Motor neuron (in vitro differentiated cells): Measurements from ENCODE around the gene SEL1L2. TPM values are rescaled to one million over a fixed set of nuclear protein-coding genes. Genes with fewer than 3 reads are reported as not detected.

Source experiments
- ATAC-seq, 8 experiments: fragments of 200-7000 bp; cut with Tn5 transposase; replicated peaks in 6 of 8; 2 replicates each; pipeline ENCODE4 v1.8.0; 2021; ENCODE audit warnings: mild to moderate bottlenecking in 8 of 8, moderate library complexity in 8 of 8
- H3K27ac ChIP-seq, 2 donors: fragments of 250-450 bp; sonication (Bioruptor Pico); 2 replicates each; pipeline ENCODE4 v1.9.0; 2021; ENCODE audit warnings: antibody characterized with exemption in 2 of 2, mild to moderate bottlenecking in 2 of 2, moderate library complexity in 1 of 2
- H3K4me1 ChIP-seq, 2 donors: fragments of 250-450 bp; sonication (Bioruptor Pico); replicated peaks in 1 of 2; 2 replicates each; pipeline ENCODE4 v1.6.1; 2021; ENCODE audit warnings: antibody characterized with exemption in 2 of 2, mild to moderate bottlenecking in 2 of 2, moderate library complexity in 1 of 2
- H3K4me3 ChIP-seq, 5 donors: fragments of 250-450 bp; sonication (Bioruptor Pico); 2 replicates each; pipeline ENCODE4 v1.9.0; 2021; ENCODE audit warnings: antibody characterized with exemption in 5 of 5, mild to moderate bottlenecking in 5 of 5, moderate library complexity in 4 of 5
- WGBS, 10 experiments: fragments of 450-650 bp; shearing (Covaris generic); methylation state at CpG; one replicate each; pipeline ENCODE4 v1.0.0; 2022; 5-methylcytosine and 5-hydroxymethylcytosine counted together
- in situ Hi-C, 9 experiments: fragments of 400-800 bp; cut with MboI; loops; one replicate each; pipeline ENCODE4 v1.15.0; 2021; ENCODE audit warnings: low sequenced_read_pairs in 9 of 9, low pct_unique_long_range_greater_than_20kb in 2 of 9; ENCODE audit not compliant: unreplicated experiment in 9 of 9
- total RNA-seq, 8 experiments: library from RNA; unstranded; fragments of 300-600 nt; gene quantifications; 2 replicates each; pipeline versions ENCODE4 v1.2.3 to v1.2.4, GENCODE V29; 2022

The SEL1L2 gene
- total RNA-seq, 8 experiments from 2014 or later, result 0.27 to 1.00 (median 0.49) TPM; not detected in 5

DNA sequence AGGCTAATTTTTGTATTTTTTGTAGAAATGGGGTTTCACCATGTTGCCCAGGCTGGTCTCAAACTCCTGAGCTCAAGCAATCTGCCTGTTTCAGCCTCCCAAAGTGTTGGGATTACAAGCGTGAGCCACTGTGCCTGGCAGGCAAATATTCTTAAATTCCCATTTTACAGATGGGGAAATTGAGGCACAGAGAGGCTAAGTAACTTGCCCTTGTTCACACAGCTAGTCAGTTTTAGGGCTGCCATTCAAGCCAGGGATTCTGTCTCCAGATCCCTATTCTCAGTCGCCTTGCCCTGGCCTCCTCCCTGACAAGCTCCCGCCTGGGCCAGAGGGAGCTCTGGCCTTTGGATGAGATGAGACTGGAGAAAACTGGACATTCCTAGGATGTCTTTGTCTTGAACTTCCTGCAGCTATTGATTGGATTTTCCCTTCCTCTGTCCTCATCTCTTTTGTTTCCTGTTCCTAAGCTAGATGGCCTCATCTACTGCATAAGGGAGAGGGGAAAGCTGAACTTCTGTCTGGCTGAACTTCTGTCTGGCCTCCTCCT, 115.1 kb downstream of the SEL1L2 start:
- Histone ChIP-seq H3K4me1 (peaks cover 0 to 14% of the 10 kb centered on the region in 2 donors), H3K4me3 (no peak overlapping the region), H3K27ac (no peak overlapping the region)
- ATAC-seq, result no peak
- in situ Hi-C loops, result no loop called here
- 83 to 100% (median 93%) methylated on average over 1 to 2 of the region's 3 CpGs; no CpG with 5 or more reads in 6 of the 10 experiments for WGBS, 10 experiments

GRCh38 chr20:13874394-13875157, 115.8 kb downstream of the SEL1L2 start:
- H3K27ac ChIP-seq, result no peak overlapping the region

DNA sequence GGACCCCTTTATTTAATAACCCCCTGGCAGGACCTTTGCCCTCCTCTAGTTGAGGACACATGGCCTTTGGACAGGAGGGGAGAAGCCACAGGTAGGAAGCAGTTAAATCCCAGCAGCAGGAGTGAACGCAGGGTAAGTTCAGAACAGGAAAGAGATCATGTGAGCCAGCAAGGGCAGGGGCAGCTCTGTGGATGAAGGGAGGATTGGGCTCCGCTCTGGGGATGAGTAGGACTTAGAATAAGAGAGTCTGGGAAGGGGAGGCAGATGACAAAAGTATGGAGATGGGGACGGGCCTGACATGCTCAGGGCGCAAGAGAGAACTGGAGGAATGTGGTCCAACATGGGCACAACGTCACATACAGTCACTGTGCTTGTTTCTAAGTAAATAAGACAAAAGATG, 116.6 kb downstream of the SEL1L2 start:
- ATAC-seq, result peak in 4 of 8 experiments; percentile 18 to 65 (median 60)
- WGBS, 10 experiments, result 0 to 100% (median 53%) methylated on average over 1 to 4 of the region's 5 CpGs; no CpG with 5 or more reads in 1 of the 10 experiments
- Histone ChIP-seq H3K4me3 (no peak overlapping the region), H3K27ac (peak overlapping the region in 1 of 2 donors; percentile 35), H3K4me1 (peaks cover 0 to 14% of the 10 kb centered on the region in 2 donors)
- in situ Hi-C loops, result no loop called here

More at GRCh38 chr20:13874394-13875157, 115.8 kb downstream of the SEL1L2 start:
- ATAC-seq, result peak in 5 of 8 experiments; percentile 41 to 84 (median 83)
- no peak overlapping the region for H3K4me3 ChIP-seq
- in situ Hi-C loops, result no loop called here
- H3K4me1 ChIP-seq, result peaks cover 0 to 14% of the 10 kb centered on the region in 2 donors
- 0 to 80% (median 26%) methylated on average over 1 to 9 of the region's 10 CpGs; no CpG with 5 or more reads in 1 of the 10 experiments for WGBS, 10 experiments

DNA sequence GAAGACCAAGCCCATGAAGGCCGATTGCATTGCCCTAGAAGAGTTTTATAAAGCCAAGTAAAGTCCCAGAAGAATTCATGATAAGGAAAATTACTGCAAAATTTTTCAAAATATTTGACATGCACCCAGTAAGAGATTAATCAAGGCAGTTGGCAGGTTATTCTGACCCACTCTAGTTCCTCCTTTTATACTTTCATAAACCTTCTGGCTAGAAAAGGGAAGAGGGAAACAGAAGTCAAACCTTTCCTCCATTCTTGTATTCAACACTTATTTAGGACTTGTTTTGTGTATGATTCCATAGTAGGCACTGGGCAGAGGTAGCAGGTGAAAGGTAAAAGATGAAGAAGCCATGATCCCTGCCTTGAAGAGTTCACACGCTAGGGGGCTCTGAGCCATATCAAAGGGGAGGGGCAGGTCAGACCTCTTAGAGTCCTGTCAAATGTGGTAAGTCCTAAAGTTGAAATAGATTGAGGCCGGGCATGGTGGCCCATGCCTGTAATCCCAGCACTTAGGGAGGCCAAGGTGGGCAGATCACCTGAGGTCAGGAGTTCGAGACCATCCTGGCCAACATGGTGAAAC, 120.2 kb downstream of the SEL1L2 start:
- in situ Hi-C loops, result no loop called here
- no peak for ATAC-seq
- Histone ChIP-seq H3K27ac (no peak overlapping the region), H3K4me3 (no peak overlapping the region), H3K4me1 (peaks cover 12 to 26% of the 10 kb centered on the region in 2 donors)
- WGBS, 10 experiments, result 30 to 96% (median 73%) methylated on average over 1 to 4 of the region's 4 CpGs; no CpG with 5 or more reads in 2 of the 10 experiments

DNA sequence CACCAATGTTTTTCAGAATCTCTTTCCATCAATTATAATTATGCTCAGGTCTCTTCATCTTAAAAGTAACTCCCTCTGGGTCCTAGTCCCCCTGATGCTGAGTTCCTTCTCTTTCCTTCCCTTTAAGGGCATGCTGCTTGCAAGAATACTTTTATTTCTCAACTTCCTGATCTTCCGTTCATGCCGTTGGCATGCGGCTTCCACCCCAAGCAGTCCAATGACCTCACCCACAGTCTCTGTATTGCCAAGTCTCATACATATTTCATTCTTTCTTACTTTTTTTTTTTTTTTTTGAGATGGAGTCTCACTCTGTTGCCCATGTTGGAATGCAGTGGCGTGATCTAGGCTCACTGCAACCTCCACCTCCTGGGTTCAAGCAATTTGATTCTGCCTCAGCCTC, 122.1 kb downstream of the SEL1L2 start:
- 0 to 100% (median 77%) methylated on average over 1 to 4 of the region's 4 CpGs; no CpG with 5 or more reads in 2 of the 10 experiments for WGBS, 10 experiments
- ATAC-seq, result peak in 2 of 8 experiments; percentile 15 to 38
- no peak overlapping the region for H3K27ac ChIP-seq
- in situ Hi-C loops, result no loop called here
- no peak overlapping the region for H3K4me3 ChIP-seq
- peaks cover 17% of the 10 kb centered on the region in 2 donors for H3K4me1 ChIP-seq

- peaks cover 17% of the 10 kb centered on the region in 2 donors for H3K4me1 ChIP-seq
- H3K4me3 ChIP-seq, result no peak overlapping the region
- no peak overlapping the region for H3K27ac ChIP-seq
- WGBS, 10 experiments, result 0 to 55% (median 21%) methylated on average over 1 to 5 of the region's 5 CpGs; no CpG with 5 or more reads in 2 of the 10 experiments
- ATAC-seq, result peak; percentile 70 to 95 (median 82)
- in situ Hi-C loops, result no loop called here
These were observed 124.5 kb downstream of the SEL1L2 start for GRCh38 chr20:13865791-13866351.

DNA sequence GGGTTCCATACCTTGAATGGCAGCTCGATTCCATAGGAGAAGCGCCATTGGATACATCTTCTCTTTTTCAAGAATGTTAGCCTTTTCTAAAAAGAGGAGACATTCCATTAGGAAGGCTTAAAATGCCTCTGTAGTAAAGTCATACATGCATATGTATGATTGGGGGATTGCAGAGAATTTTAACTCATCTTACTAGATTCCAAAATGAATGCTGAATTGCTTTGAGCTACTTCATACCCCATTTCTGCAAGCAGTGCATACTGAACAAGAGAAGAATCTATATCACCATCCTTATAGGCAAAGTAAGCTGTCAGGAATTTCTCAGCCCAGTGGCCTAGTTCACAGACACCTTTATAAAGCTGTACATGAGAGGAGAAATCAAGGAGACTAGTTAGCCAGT, 125.3 kb downstream of the SEL1L2 start:
- 63 to 100% (median 89%) methylated on average over 1 to 2 of the region's 2 CpGs; no CpG with 5 or more reads in 1 of the 10 experiments for WGBS, 10 experiments
- Histone ChIP-seq H3K27ac (no peak overlapping the region), H3K4me3 (no peak overlapping the region), H3K4me1 (peaks cover 17% of the 10 kb centered on the region in 2 donors)
- in situ Hi-C loops, result no loop called here
- peak in 2 of 8 experiments; percentile 27 to 41 for ATAC-seq

- 17 to 88% (median 76%) methylated on average over 1 of the region's 1 CpG; no CpG with 5 or more reads in 6 of the 10 experiments for WGBS, 10 experiments
- Histone ChIP-seq H3K27ac (no peak overlapping the region), H3K4me3 (no peak overlapping the region), H3K4me1 (peaks cover 17% of the 10 kb centered on the region in 2 donors)
- no peak for ATAC-seq
- in situ Hi-C loops, result no loop called here
These were observed 127.2 kb downstream of the SEL1L2 start for GRCh38 chr20:13863244-13863643.

- no peak for ATAC-seq
- in situ Hi-C loops, result no loop called here
- H3K4me3 ChIP-seq, result no peak overlapping the region
- WGBS, 10 experiments, result 60 to 100% (median 82%) methylated on average over 1 to 2 of the region's 2 CpGs; no CpG with 5 or more reads in 1 of the 10 experiments
- H3K27ac ChIP-seq, result no peak overlapping the region
- peaks cover 17% of the 10 kb centered on the region in 2 donors for H3K4me1 ChIP-seq
These were observed 128.2 kb downstream of the SEL1L2 start for GRCh38 chr20:13862245-13862644.

DNA sequence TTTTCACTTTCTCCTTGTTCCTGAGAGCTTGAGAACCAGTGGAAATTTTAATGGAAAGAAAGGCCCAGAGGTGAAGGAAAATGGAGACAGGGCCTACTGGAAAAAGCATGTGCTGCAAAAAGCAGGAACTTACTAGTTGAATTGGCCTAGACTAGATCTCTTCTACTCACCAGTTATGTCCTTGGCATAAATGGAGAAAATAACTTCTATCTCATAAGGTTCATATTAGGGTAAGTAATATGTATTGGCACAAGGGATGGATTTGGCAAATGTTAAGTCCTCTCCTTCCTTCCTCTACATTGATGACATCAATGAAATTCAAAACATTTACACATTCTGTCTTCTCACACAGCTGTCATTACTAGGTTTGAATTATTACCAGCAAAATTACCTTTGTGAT, 131.5 kb downstream of the SEL1L2 start:
- no peak overlapping the region for H3K4me3 ChIP-seq
- no peaks in the 10 kb centered on the region for H3K4me1 ChIP-seq
- H3K27ac ChIP-seq, result no peak overlapping the region
- ATAC-seq, result no peak
- in situ Hi-C loops, result no loop called here

DNA sequence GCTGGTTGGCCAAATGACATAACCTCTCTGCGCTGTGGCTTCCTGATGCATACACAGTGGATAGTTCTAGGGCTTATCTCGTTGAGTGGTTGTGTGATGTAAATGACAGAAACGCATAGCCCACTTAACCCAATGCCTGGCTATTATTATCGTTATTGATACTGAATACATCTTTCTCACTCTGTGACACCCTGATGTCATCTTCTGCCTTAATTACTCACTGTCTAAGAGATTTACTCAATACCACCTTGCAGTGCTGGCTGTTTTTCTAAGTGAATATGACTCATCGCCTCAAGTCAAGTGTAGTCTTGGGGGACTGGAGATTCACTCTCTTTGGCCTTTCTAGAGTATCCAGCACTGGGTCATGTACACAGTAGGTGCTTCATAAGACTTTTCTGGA, 132.0 kb downstream of the SEL1L2 start:
- Histone ChIP-seq H3K27ac (no peak overlapping the region), H3K4me1 (no peaks in the 10 kb centered on the region), H3K4me3 (no peak overlapping the region)
- in situ Hi-C loops, result no loop called here
- 76 to 100% (median 94%) methylated on average over 2 to 3 of the region's 5 CpGs; no CpG with 5 or more reads in 3 of the 10 experiments for WGBS, 10 experiments
- peak in 4 of 8 experiments; percentile 12 to 88 (median 68) for ATAC-seq

GRCh38 chr20:13857961-13858360, 132.5 kb downstream of the SEL1L2 start:
- Histone ChIP-seq H3K27ac (no peak overlapping the region), H3K4me3 (no peak overlapping the region), H3K4me1 (no peaks in the 10 kb centered on the region)
- no peak for ATAC-seq
- 11 to 100% (median 64%) methylated on average over 1 to 7 of the region's 7 CpGs; no CpG with 5 or more reads in 3 of the 10 experiments for WGBS, 10 experiments
- in situ Hi-C loops, result no loop called here

DNA sequence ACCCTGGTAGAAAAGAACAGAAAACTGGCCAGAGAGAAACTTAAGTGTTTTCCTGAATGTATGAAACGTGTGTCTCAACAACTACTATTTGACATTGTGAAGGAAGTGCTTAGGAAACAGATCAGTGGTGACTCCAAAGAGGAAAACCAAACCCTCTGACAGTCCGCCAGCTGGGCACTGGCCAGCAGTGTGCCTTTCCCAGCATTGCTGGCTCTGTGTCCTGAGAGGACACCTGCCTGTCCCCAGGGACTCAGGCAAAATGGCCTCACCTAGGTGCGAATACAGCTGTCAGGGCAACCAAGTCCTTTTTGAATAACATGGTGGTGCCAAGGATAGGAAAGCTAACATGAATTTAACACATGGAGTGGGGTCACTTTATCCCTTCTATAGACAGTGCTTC, 133.1 kb downstream of the SEL1L2 start:
- WGBS, 10 experiments, result 64 to 100% (median 82%) methylated on average over 1 to 3 of the region's 3 CpGs; no CpG with 5 or more reads in 2 of the 10 experiments
- no peaks in the 10 kb centered on the region for H3K4me1 ChIP-seq
- H3K4me3 ChIP-seq, result no peak overlapping the region
- ATAC-seq, result peak in 3 of 8 experiments; percentile 12 to 55 (median 24)
- in situ Hi-C loops, result no loop called here
- no peak overlapping the region for H3K27ac ChIP-seq
